Keratinocyte (primary cell): ENCODE measurements around the gene PLCB3. TPM values are rescaled to one million over a fixed set of nuclear protein-coding genes. Genes with fewer than 3 reads are reported as not detected.

Experiments
- DNase-seq: peaks from one replicate; pipeline ENCODE4 v3.0.0-alpha.2; 2011; ENCODE audit warnings: low read depth, missing footprints, low spot score
- FAIRE-seq: peaks from 2 replicates; lab custom pipeline; 2011; peaks lifted over from hg19 to GRCh38; lab: Jason Lieb, UNC
- H2AFZ ChIP-seq: 2 replicates; pipeline ENCODE4 v1.6.0; 2012; ENCODE audit warnings: low read length, control low read depth, inconsistent platforms; ENCODE audit not compliant: control insufficient read depth
- H3K27ac ChIP-seq: 2 replicates; pipeline ENCODE4 v1.5.1; 2011; ENCODE audit warnings: low read length; ENCODE audit not compliant: control insufficient read depth, insufficient read depth
- H3K27me3 ChIP-seq: 3 replicates; pipeline ENCODE4 v1.6.0; 2011; ENCODE audit warnings: low read length; ENCODE audit not compliant: control insufficient read depth, insufficient read depth; ENCODE audit errors: extremely low read depth
- H3K36me3 ChIP-seq, 2 experiments: 2 replicates in 1 of 2; 3 replicates in 1 of 2; pipeline ENCODE4 v1.5.1; 2011; ENCODE audit warnings: low read length in 2 of 2, mild to moderate bottlenecking in 1 of 2; ENCODE audit not compliant: control insufficient read depth in 2 of 2, insufficient read depth in 2 of 2; ENCODE audit errors: extremely low read depth in 1 of 2
- H3K4me1 ChIP-seq: 3 replicates; pipeline ENCODE4 v1.5.1; 2011; ENCODE audit warnings: low read length; ENCODE audit not compliant: control insufficient read depth, insufficient read depth; ENCODE audit errors: extremely low read depth
- H3K4me2 ChIP-seq: 3 replicates; pipeline ENCODE4 v1.6.0; 2011; ENCODE audit warnings: low read depth, low read length; ENCODE audit not compliant: control insufficient read depth, insufficient read depth; ENCODE audit errors: extremely low read depth
- H3K4me3 ChIP-seq, 3 experiments: fragments of 200-600 bp in 1 of 3; sonication (generic) in 1 of 3; 2 replicates in 2 of 3; 3 replicates in 1 of 3; pipeline ENCODE4 v1.5.1; 2011 to 2016; ENCODE audit warnings: low read length in 3 of 3, mild to moderate bottlenecking in 3 of 3, control low read depth in 2 of 3, inconsistent platforms in 1 of 3, low read depth in 1 of 3, mixed read lengths in 1 of 3, mixed run types in 1 of 3, moderate library complexity in 1 of 3; ENCODE audit not compliant: control insufficient read depth in 2 of 3, insufficient read depth in 2 of 3; ENCODE audit errors: extremely low read depth in 1 of 3
- H3K79me2 ChIP-seq: 2 replicates; pipeline ENCODE4 v1.6.0; 2012; ENCODE audit warnings: low read length; ENCODE audit not compliant: control insufficient read depth, insufficient read depth
- H3K9ac ChIP-seq: 3 replicates; pipeline ENCODE4 v1.6.0; 2011; ENCODE audit warnings: low read length; ENCODE audit not compliant: control insufficient read depth, insufficient read depth; ENCODE audit errors: extremely low read depth
- H3K9me1 ChIP-seq: 3 replicates; pipeline ENCODE4 v1.6.0; 2011; ENCODE audit warnings: low read length; ENCODE audit not compliant: control insufficient read depth, insufficient read depth; ENCODE audit errors: extremely low read depth
- H3K9me3 ChIP-seq: 2 replicates; pipeline ENCODE4 v1.5.1; 2012; ENCODE audit warnings: low read depth, low read length; ENCODE audit not compliant: control insufficient read depth
- H4K20me1 ChIP-seq: 3 replicates; pipeline ENCODE4 v1.6.0; 2011; ENCODE audit warnings: low read length; ENCODE audit not compliant: control insufficient read depth, insufficient read depth; ENCODE audit errors: extremely low read depth
- CTCF ChIP-seq, 3 experiments: IDR thresholded peaks in 1 of 3; conservative IDR thresholded peaks in 1 of 3; optimal IDR thresholded peaks in 1 of 3; 2 replicates in 2 of 3; 3 replicates in 1 of 3; pipeline versions ENCODE3 to v1.5.1; 2011; ENCODE audit warnings: low read length in 3 of 3, mild to moderate bottlenecking in 3 of 3, moderate library complexity in 2 of 3, control low read depth in 1 of 3, inconsistent platforms in 1 of 3; ENCODE audit not compliant: insufficient read depth in 2 of 3; ENCODE audit errors: extremely low read depth in 1 of 3
- EZH2 ChIP-seq: IDR thresholded peaks from one replicate; pipeline ENCODE4 v1.6.1; 2012; ENCODE audit warnings: inconsistent platforms, mild to moderate bottlenecking, low read length, moderate library complexity
- dilution Hi-C: fragments of 300-500 bp; cut with MboI; formaldehyde crosslinking; loops from one replicate; pipeline ENCODE4 v1.7.0; 2020; ENCODE audit warnings: low sequenced_read_pairs; ENCODE audit not compliant: extremely low pct_ligation_motif_present
- polyA plus RNA-seq, 5 experiments: library from polyadenylated mRNA; depleted of rRNA in 3 of 5; stranded (reverse) in 3 of 5; stranded (forward) in 1 of 5; unstranded in 1 of 5; fragments of >200 nt; gene quantifications; 1 replicate in 1 of 5; 2 replicates in 3 of 5; 3 replicates in 1 of 5; pipeline versions ENCODE4 v1.2.1 to v1.2.3, GENCODE V29; 2011 to 2012; ENCODE audit warnings: missing spikeins in 2 of 5, low read depth in 1 of 5, low replicate concordance in 1 of 5

Gene PLCB3
- polyA plus RNA-seq, 1 donor (not counting 4 experiments of a cell fraction or from before 2014, with no cell fraction given), result 32.5 TPM

- FAIRE-seq (no peak), DNase-seq (no peak)
- no peak for TF ChIP-seq EZH2
- no peak for TF ChIP-seq CTCF (optimal IDR thresholded peaks at IDR 0.05 in 1 of 3, IDR thresholded peaks at IDR 0.05 in 1 of 3, conservative IDR thresholded peaks at IDR 0.05 in 1 of 3; ENCODE audit: extremely low read depth in 1 of 3, insufficient read depth in 2 of 3, low read length in 3 of 3)
- Histone ChIP-seq H3K27ac (peak overlapping the region; percentile 58), H3K4me2 (peak overlapping the region; percentile 95), H3K79me2 (peaks cover 18% of the 10 kb centered on the region), H3K9me3 (no peaks in the 10 kb centered on the region), H3K9me1 (no peaks in the 10 kb centered on the region), H4K20me1 (no peaks in the 10 kb centered on the region), H3K36me3 (peaks cover 3 to 5% of the 10 kb centered on the region in 2 experiments), H3K27me3 (no peaks in the 10 kb centered on the region), H2AFZ (peak overlapping the region; percentile 49), H3K4me3 (peak overlapping the region; percentile 83 to 89 (median 88)), H3K9ac (peak overlapping the region; percentile 85), H3K4me1 (peaks cover 41% of the 10 kb centered on the region)
- dilution Hi-C loops, result no loop called here
Observed at GRCh38 chr11:64226507-64227051, 24.8 kb upstream of the PLCB3 start.

- no peaks in the 10 kb centered on the region for H3K9me3 ChIP-seq
- H3K79me2 ChIP-seq, result peaks cover 18% of the 10 kb centered on the region
- peak overlapping the region; percentile 85 for H3K9ac ChIP-seq
- H3K4me1 ChIP-seq, result peaks cover 47% of the 10 kb centered on the region
- peaks cover 3 to 5% of the 10 kb centered on the region in 2 experiments for H3K36me3 ChIP-seq
- H3K9me1 ChIP-seq, result no peaks in the 10 kb centered on the region
- no peak for TF ChIP-seq CTCF (optimal IDR thresholded peaks at IDR 0.05 in 1 of 3, IDR thresholded peaks at IDR 0.05 in 1 of 3, conservative IDR thresholded peaks at IDR 0.05 in 1 of 3; ENCODE audit: extremely low read depth in 1 of 3, insufficient read depth in 2 of 3, low read length in 3 of 3)
- TF ChIP-seq EZH2, result no peak
- peak overlapping the region; percentile 95 for H3K4me2 ChIP-seq
- H3K27ac ChIP-seq, result no peak overlapping the region
- H3K4me3 ChIP-seq, result peak overlapping the region; percentile 83 to 89 (median 88)
- no peaks in the 10 kb centered on the region for H4K20me1 ChIP-seq
- H3K27me3 ChIP-seq, result no peaks in the 10 kb centered on the region
- H2AFZ ChIP-seq, result no peak overlapping the region
- FAIRE-seq, result peak; percentile 62
- DNase-seq, result no peak
- dilution Hi-C loops, result no loop called here
Observed at GRCh38 chr11:64227405-64227956, 23.8 kb upstream of the PLCB3 start.
